GDM1 (cell line): ENCODE results near the gene CPB1.

Experiments
- DNase-seq: peaks from one replicate; lab custom pipeline; 2025; lab: John Stamatoyannopoulos, UW

Gene CPB1

GRCh38 chr3:148882288-148882687, 54.7 kb downstream of the CPB1 start:
- DNase-seq, result no peak

GRCh38 chr3:148883163-148883562, 55.6 kb downstream of the CPB1 start:
- no peak for DNase-seq

- no peak for DNase-seq
Observed at GRCh38 chr3:148884261-148884660, 56.6 kb downstream of the CPB1 start.

GRCh38 chr3:148889828-148890227, 62.2 kb downstream of the CPB1 start:
- no peak for DNase-seq

GRCh38 chr3:148896062-148896461, 68.5 kb downstream of the CPB1 start:
- DNase-seq, result no peak

- DNase-seq, result no peak
Observed at GRCh38 chr3:148901987-148902791, 74.6 kb downstream of the CPB1 start.

GRCh38 chr3:148903022-148903442, 75.4 kb downstream of the CPB1 start:
- no peak for DNase-seq

- no peak for DNase-seq
Observed at GRCh38 chr3:148903941-148904340, 76.3 kb downstream of the CPB1 start.

- DNase-seq, result no peak
Observed at GRCh38 chr3:148906667-148907066, 79.1 kb downstream of the CPB1 start.
